GM19035 (cell line): ENCODE results near the gene SLC6A3.

Experiments
- ATAC-seq: cut with Tn5 transposase; IDR thresholded peaks from one replicate; pipeline ENCODE4 v1.9.1; 2021; ENCODE audit not compliant: unreplicated experiment

The SLC6A3 gene

GRCh38 chr5:1409381-1410110 lies 35.7 kb downstream of the SLC6A3 start:
- no peak for ATAC-seq

- ATAC-seq, result no peak
These were observed 38.3 kb downstream of the SLC6A3 start for GRCh38 chr5:1406681-1407640.

DNA sequence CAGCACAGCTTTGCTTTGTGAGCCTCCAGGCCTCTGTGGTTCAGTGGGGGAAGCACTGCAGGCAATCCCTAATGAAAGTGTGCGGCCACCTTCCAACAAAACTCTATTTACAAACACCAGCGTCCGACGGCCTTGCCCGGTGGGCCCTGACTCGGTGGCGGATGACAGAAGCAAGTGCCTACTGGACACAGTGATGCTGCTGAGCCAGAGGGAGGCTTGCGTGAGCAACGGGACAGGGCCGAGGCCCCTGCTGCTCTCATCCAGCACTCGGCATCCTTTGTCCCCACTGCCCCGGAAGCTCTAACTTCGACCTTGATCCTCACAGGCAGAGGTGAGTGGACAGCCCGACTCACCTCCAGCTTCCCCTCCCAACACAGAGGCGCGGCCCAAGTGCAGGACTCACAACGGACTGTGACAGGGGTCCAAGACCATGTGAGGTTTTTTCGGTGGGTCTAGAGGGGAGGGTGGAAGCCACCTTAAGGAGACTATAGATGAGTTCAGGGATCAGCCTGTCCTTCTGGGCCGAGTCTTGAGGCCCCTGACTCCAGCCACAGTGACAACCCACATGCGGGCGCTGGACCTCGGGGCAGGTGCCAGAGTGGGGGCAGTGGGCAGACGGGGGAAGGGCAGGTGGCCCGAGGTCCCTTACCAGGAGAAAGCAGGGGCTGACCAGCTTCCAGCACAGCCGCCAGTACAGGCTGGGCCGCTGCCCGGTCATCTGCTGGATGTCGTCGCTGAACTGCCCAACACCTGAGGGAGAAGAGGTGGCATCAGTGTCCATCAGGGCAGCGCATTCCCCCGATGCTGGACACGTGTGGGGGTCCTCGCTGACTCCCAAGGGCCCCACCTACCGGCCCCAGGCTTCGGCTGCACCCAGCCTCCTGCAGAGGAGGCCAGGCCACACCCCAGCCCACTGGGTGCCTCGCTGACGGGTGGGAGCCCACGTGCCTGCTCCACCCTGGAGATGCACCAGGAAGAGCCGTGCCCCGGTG lies 39.4 kb downstream of the SLC6A3 start:
- no peak for ATAC-seq

DNA sequence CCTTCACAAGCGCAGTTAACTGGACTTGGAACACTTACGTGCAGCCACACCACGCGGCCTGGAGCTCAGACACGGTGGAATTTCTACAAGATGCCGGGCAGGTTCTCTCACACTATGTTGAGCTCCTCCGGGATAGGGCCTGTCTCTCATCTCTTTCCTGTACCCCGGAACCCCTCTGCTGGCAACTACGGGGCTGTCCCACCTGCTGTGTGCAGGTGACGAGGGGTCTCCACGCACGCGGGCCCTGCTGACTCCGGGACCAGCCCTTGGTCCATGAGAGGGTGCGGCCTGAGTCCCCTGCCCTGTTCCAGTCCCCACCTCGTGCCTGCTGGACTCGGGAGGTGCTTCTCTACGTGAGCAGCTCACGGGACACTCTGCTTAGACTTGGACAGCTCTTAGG lies 40.1 kb downstream of the SLC6A3 start:
- ATAC-seq, result no peak

DNA sequence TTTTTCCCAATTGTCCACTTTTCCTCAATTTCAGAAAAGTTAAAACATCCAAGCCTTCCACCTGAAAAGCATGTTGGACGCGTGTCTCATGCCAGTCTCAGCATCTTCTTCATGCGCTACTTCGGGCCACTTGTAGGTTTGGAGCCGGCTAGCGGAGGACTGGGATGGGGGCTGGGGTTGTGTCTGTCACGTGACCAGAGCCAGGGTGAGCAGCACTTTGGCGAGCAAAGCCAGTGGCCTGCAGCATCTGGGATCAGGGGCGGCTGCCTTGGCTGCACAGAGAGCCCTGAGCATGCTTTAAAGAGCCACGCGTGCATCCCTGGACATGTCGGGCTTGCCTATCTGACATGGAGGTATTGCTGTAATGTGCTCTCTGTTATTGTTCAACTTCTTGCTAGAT lies 41.2 kb downstream of the SLC6A3 start:
- no peak for ATAC-seq

GRCh38 chr5:1402611-1403255 lies 42.5 kb downstream of the SLC6A3 start:
- ATAC-seq, result no peak

GRCh38 chr5:1401536-1402138 lies 43.6 kb downstream of the SLC6A3 start:
- no peak for ATAC-seq

- ATAC-seq, result no peak
These were observed 44.3 kb downstream of the SLC6A3 start for GRCh38 chr5:1400936-1401335.

GRCh38 chr5:1400211-1400855 lies 44.9 kb downstream of the SLC6A3 start:
- no peak for ATAC-seq

- ATAC-seq, result no peak
These were observed 45.5 kb downstream of the SLC6A3 start for GRCh38 chr5:1399737-1400136.

- no peak for ATAC-seq
These were observed 48.9 kb downstream of the SLC6A3 start for GRCh38 chr5:1396293-1396816.

- ATAC-seq, result no peak
These were observed 50.1 kb downstream of the SLC6A3 start for GRCh38 chr5:1394881-1395860.

DNA sequence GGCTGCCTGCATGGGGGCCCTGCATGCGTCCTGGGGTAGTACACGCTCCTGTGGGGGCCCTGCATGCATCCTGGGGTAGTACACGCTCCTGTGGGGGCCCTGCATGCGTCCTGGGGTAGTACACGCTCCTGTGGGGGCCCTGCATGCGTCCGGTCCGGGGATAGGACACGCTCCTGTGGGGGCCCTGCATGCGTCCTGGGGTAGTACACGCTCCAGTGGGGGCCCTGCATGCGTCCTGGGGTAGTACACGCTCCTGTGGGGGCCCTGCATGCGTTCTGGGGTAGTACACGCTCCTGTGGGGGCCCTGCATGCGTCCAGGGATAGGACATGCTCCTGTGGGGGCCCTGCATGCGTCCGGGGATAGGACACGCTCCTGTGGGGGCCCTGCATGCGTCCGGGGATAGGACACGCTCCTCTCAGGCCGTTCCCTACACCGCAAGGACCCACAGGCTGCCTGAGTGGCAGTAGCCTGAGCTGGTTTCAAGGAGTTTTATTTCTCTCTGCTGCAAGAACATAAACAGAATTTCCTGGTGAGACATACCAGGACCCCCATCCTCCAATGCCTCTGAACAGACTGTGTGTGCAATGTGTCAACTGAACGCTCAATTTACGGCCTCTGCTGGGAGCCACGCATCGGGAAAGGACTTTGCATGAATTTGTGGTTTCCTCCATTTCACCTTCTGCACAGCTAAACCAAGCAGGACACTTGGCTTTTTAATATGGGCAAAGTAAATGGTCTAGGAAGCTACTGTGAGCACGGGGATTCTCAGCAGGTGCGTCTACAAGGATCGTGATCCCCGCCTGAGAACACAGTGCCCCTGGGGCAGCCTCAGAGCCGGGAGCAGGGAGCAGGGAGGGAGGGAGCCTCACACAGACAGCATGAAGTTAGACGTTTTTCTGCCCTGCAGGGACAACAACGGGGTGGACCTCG lies 51.4 kb downstream of the SLC6A3 start:
- no peak for ATAC-seq

DNA sequence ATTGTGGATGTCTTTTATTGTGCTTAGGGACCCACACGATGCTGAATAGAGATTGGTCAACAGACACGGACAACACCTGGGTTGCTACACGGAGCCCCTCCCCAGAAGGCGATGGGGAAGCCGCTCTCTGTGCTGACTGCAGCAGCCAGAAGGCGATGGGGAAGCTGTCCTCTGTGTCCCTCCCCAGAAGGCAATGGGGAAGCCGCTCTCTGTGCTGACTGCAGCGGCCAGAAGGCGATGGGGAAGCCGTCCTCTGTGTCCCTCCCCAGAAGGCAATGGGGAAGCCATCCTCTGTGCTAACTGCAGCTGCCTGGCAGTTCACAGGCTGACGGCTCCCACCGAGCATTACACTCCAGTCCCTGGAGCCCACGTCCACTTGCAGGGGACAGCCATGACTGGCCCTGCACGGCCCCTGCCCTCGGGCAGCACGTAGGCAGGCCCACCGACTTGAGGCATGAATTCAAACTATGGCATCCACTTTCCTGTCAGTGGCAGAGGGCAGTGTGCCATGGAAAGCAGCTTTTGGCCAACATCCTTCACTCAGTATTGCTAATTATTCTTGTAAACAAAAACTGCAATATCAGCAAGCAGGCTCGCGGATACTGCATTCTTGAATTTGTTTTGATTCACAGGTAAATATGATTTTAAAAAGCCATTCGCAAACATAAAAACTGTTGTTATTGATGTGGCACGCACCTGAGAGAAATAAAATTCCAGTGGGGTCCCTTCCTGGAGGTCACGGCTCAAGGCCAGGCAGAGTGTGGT lies 52.3 kb downstream of the SLC6A3 start:
- no peak for ATAC-seq

GRCh38 chr5:1392261-1392660 lies 53.0 kb downstream of the SLC6A3 start:
- ATAC-seq, result no peak

- ATAC-seq, result no peak
These were observed 53.5 kb downstream of the SLC6A3 start for GRCh38 chr5:1391691-1392090.
